Tibial nerve (tissue), 3 donors: ENCODE results near the gene WFDC9.
"Not testable (repeated sequence)": the region's sequence is repeated elsewhere in the genome, so short reads cannot be mapped to it uniquely, and the experiment has no call there.

Experiments
- POLR2A ChIP-seq, 2 donors: fragments of 450-650 bp; IDR thresholded peaks; one replicate each; pipeline ENCODE4 v1.6.1; 2017; ENCODE audit warnings: antibody characterized with exemption in 2 of 2, mild to moderate bottlenecking in 2 of 2, moderate library complexity in 2 of 2
- TF ChIP-seq, protein P1 (sequence below), 5 experiments: fragments of 200-600 bp in 3 of 5; fragments of 450-650 bp in 2 of 5; sonication (generic) in 3 of 5; IDR thresholded peaks; one replicate each; pipeline ENCODE4 v1.5.1; 2016 to 2019; ENCODE audit warnings: antibody characterized with exemption in 5 of 5, mild to moderate bottlenecking in 3 of 5, moderate library complexity in 2 of 5

GRCh38 chr20:45584294-45584693 lies 46.8 kb downstream of the WFDC9 start:
- not testable (repeated sequence) for TF ChIP-seq POLR2A (IDR thresholded peaks at IDR 0.05)
- TF ChIP-seq, protein P1, sequence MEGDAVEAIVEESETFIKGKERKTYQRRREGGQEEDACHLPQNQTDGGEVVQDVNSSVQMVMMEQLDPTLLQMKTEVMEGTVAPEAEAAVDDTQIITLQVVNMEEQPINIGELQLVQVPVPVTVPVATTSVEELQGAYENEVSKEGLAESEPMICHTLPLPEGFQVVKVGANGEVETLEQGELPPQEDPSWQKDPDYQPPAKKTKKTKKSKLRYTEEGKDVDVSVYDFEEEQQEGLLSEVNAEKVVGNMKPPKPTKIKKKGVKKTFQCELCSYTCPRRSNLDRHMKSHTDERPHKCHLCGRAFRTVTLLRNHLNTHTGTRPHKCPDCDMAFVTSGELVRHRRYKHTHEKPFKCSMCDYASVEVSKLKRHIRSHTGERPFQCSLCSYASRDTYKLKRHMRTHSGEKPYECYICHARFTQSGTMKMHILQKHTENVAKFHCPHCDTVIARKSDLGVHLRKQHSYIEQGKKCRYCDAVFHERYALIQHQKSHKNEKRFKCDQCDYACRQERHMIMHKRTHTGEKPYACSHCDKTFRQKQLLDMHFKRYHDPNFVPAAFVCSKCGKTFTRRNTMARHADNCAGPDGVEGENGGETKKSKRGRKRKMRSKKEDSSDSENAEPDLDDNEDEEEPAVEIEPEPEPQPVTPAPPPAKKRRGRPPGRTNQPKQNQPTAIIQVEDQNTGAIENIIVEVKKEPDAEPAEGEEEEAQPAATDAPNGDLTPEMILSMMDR (IDR thresholded peaks at IDR 0.05), result not testable (repeated sequence)
